ENCODE measurements around the gene F7. TPM values are rescaled to one million over a fixed set of nuclear protein-coding genes. Genes with fewer than 3 reads are reported as not detected.

Gene F7
- total and polyA plus RNA-seq, 2 donors (not counting 3 experiments of a cell fraction or from before 2014, with no cell fraction given), result not detected

GRCh38 chr13:113077566-113077952, 28.0 kb upstream of the F7 start:
- dilution Hi-C loops (cut with MboI; ENCODE audit: extremely low pct_ligation_motif_present, low sequenced_read_pairs) (no loop called here), intact Hi-C loops (cut with micrococcal nuclease) (no loop called here)
- no peak overlapping the region for H3K4me3 ChIP-seq (replicated peaks in 1 of 3; ENCODE audit: insufficient read depth in 1 of 3, low read depth in 1 of 3, low read length in 3 of 3)
- H3K9ac ChIP-seq (replicated peaks; ENCODE audit: extremely low read depth, insufficient read depth, low read length), result no peak overlapping the region
- H3K36me3 ChIP-seq (ENCODE audit: control insufficient read depth in 2 of 2, extremely low read depth in 1 of 2, insufficient read depth in 2 of 2, low read length in 2 of 2), result no peaks in the 10 kb centered on the region
- H3K79me2 ChIP-seq (ENCODE audit: control insufficient read depth, insufficient read depth, low read length), result no peaks in the 10 kb centered on the region
- BruUV-seq (replicated peaks), result no TSS peak
- CTCF ChIA-PET, result no interaction called here
- H3K27me3 ChIP-seq (ENCODE audit: control insufficient read depth in 2 of 2, insufficient read depth in 2 of 2, low read length in 2 of 2), result no peaks in the 10 kb centered on the region
- TF ChIP-seq POLR2AphosphoS5 (IDR thresholded peaks at IDR 0.05; ENCODE audit: insufficient read depth, low read depth, low read length), result no peak
- TF ChIP-seq FOS (IDR thresholded peaks at IDR 0.05; ENCODE audit: borderline replicate concordance, insufficient read depth, low read length), result no peak
- TF ChIP-seq GATA2 (IDR thresholded peaks at IDR 0.05; ENCODE audit: insufficient read depth, insufficient read length, low read depth, low read length), result no peak
- TF ChIP-seq CTCF (IDR thresholded peaks at IDR 0.05; ENCODE audit: extremely low read depth in 1 of 2, insufficient read depth in 1 of 2, low read depth in 1 of 2, low read length in 2 of 2), result no peak
- no peak for TF ChIP-seq EZH2 (IDR thresholded peaks at IDR 0.05; ENCODE audit: borderline replicate concordance, low read depth, low read length, severe bottlenecking)
- TF ChIP-seq POLR2A (IDR thresholded peaks at IDR 0.05; ENCODE audit: low read depth, low read length), result no peak
- no peak for TF ChIP-seq MYC (IDR thresholded peaks at IDR 0.05; ENCODE audit: low read depth, low read length)
- no peak for TF ChIP-seq MAX (IDR thresholded peaks at IDR 0.05; ENCODE audit: insufficient read depth, insufficient read length)
- TF ChIP-seq JUN (IDR thresholded peaks at IDR 0.05; ENCODE audit: borderline replicate concordance, insufficient read depth, insufficient read length, low read depth), result no peak
- POLR2A ChIA-PET, result no interaction called here
- H2AFZ ChIP-seq (ENCODE audit: low read depth, low read length), result no peak overlapping the region
- FAIRE-seq (no peak), DNase-seq (ENCODE audit: low read depth, low spot score) (no peak)
- H4K20me1 ChIP-seq (replicated peaks; ENCODE audit: control insufficient read depth, extremely low read depth, insufficient read depth, low read length), result no peaks in the 10 kb centered on the region
- no peaks in the 10 kb centered on the region for H3K9me1 ChIP-seq (replicated peaks; ENCODE audit: control insufficient read depth, extremely low read depth, insufficient read depth, low read length)
- H3K27ac ChIP-seq (ENCODE audit: insufficient read depth, low read depth, low read length), result no peak overlapping the region
- no peak overlapping the region for H3K4me2 ChIP-seq (ENCODE audit: insufficient read depth, low read length)
- H3K4me1 ChIP-seq (ENCODE audit: control insufficient read depth, extremely low read depth, insufficient read depth, low read length), result no peaks in the 10 kb centered on the region
- H3K9me3 ChIP-seq (replicated peaks; ENCODE audit: control insufficient read depth, insufficient read depth, low read length), result no peaks in the 10 kb centered on the region
